Neural progenitor cell (in vitro differentiated cells): ENCODE data around the gene FGF22. TPM values are rescaled to one million over a fixed set of nuclear protein-coding genes. Genes with fewer than 3 reads are reported as not detected.

Source experiments
- DNase-seq: peaks from one replicate; pipeline ENCODE4 v3.0.0-alpha.2; 2016; ENCODE audit warnings: low spot score
- H2AFZ ChIP-seq: fragments of 200-600 bp; sonication (generic); replicated peaks from 2 replicates; pipeline ENCODE4 v1.6.1; 2016; ENCODE audit warnings: antibody characterized with exemption
- H3F3A ChIP-seq: fragments of 200-600 bp; sonication (generic); 2 replicates; pipeline ENCODE4 v1.6.1; 2016; ENCODE audit warnings: antibody characterized with exemption, low read depth
- H3K27ac ChIP-seq: fragments of 200-600 bp; sonication (generic); 2 replicates; pipeline ENCODE4 v1.5.1; 2016; ENCODE audit warnings: mild to moderate bottlenecking
- H3K27me3 ChIP-seq: fragments of 200-600 bp; sonication (generic); 2 replicates; pipeline ENCODE4 v1.6.1; 2016; ENCODE audit warnings: mild to moderate bottlenecking, moderate library complexity
- H3K36me3 ChIP-seq: fragments of 200-600 bp; sonication (generic); 2 replicates; pipeline ENCODE4 v1.5.1; 2016
- H3K4me1 ChIP-seq: fragments of 200-600 bp; sonication (generic); 2 replicates; pipeline ENCODE4 v1.6.1; 2016; ENCODE audit warnings: mixed run types
- H3K4me2 ChIP-seq: fragments of 200-600 bp; sonication (generic); 2 replicates; pipeline ENCODE4 v1.6.1; 2016
- H3K4me3 ChIP-seq: fragments of 200-600 bp; sonication (generic); 2 replicates; pipeline ENCODE4 v1.5.1; 2016
- H3K79me2 ChIP-seq: fragments of 200-600 bp; sonication (generic); 2 replicates; pipeline ENCODE4 v1.6.1; 2016; ENCODE audit warnings: low read depth
- H3K9ac ChIP-seq: fragments of 200-600 bp; sonication (generic); 2 replicates; pipeline ENCODE4 v1.6.1; 2016
- H3K9me3 ChIP-seq: fragments of 200-600 bp; sonication (generic); 2 replicates; pipeline ENCODE4 v1.5.1; 2016; ENCODE audit warnings: low read depth
- H4K20me1 ChIP-seq: fragments of 200-600 bp; sonication (generic); 2 replicates; pipeline ENCODE4 v1.6.1; 2016; ENCODE audit warnings: low read depth
- H3K27ac Mint-ChIP-seq: 3 replicates; pipeline ENCODE4 v1.8.0; 2021; ENCODE audit warnings: mixed read lengths
- H3K27me3 Mint-ChIP-seq: 2 replicates; pipeline ENCODE4 v1.8.0; 2022; ENCODE audit warnings: low read depth, mild to moderate bottlenecking, inconsistent platforms, moderate library complexity, mixed read lengths; ENCODE audit not compliant: insufficient read depth
- H3K36me3 Mint-ChIP-seq: 3 replicates; pipeline ENCODE4 v1.8.0; 2021; ENCODE audit warnings: mixed read lengths
- H3K4me1 Mint-ChIP-seq: 3 replicates; pipeline ENCODE4 v1.8.0; 2021; ENCODE audit warnings: mixed read lengths
- H3K4me3 Mint-ChIP-seq: 3 replicates; pipeline ENCODE4 v1.8.0; 2021; ENCODE audit warnings: mild to moderate bottlenecking, moderate library complexity, mixed read lengths
- H3K9me3 Mint-ChIP-seq: 3 replicates; pipeline ENCODE4 v1.8.0; 2020; ENCODE audit warnings: mixed read lengths
- EZH2 ChIP-seq: fragments of 200-600 bp; sonication (generic); IDR thresholded peaks from 2 replicates; pipeline ENCODE4 v1.6.1; 2017; ENCODE audit warnings: antibody characterized with exemption, mild to moderate bottlenecking, moderate library complexity
- EZH2phosphoT487 ChIP-seq: fragments of 200-600 bp; sonication (generic); IDR thresholded peaks from 2 replicates; pipeline ENCODE4 v1.6.1; 2017; ENCODE audit warnings: antibody characterized with exemption
- total RNA-seq: library from RNA; depleted of rRNA; stranded (reverse); fragments of >200 nt; gene quantifications from 2 replicates; pipeline ENCODE4 v1.2.3, GENCODE V29; 2015; ENCODE audit warnings: low replicate concordance
- TF ChIP-seq, protein P1 (sequence below): fragments of 200-600 bp; sonication (generic); IDR thresholded peaks from 2 replicates; pipeline ENCODE4 v1.5.1; 2017; ENCODE audit warnings: antibody characterized with exemption, mild to moderate bottlenecking

FGF22 gene
- total RNA-seq, 1 donor from 2014 or later, result not detected

DNA sequence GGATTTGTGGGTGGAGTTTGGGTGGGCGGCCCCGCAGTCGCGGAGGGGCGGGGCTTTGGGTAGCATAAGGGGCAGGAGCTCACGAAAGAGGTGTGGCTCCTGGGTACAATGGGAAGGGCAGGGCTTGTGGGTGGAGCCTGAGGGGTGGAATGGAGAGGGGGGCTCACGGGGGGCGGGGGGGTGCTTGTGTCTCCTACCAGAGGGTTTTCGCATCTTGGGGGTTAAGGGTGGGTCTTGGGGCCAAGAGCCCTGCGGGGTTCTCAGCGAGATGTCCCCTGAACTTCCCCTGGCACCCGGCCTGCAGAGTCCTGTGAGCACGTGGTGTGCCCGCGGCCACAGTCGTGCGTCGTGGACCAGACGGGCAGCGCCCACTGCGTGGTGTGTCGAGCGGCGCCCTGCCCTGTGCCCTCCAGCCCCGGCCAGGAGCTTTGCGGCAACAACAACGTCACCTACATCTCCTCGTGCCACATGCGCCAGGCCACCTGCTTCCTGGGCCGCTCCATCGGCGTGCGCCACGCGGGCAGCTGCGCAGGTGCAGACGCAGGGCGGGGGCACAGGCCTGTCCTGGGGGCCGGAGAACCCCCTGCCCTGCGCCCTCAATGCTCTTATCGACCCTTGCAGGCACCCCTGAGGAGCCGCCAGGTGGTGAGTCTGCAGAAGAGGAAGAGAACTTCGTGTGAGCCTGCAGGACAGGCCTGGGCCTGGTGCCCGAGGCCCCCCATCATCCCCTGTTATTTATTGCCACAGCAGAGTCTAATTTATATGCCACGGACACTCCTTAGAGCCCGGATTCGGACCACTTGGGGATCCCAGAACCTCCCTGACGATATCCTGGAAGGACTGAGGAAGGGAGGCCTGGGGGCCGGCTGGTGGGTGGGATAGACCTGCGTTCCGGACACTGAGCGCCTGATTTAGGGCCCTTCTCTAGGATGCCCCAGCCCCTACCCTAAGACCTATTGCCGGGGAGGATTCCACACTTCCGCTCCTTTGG is 41.6 kb downstream of the FGF22 start:
- Histone ChIP-seq H3K4me3 (peak overlapping the region; percentile 49), H3K79me2 (no peaks in the 10 kb centered on the region), H3K4me1 (peaks cover 7% of the 10 kb centered on the region), H3K4me2 (peak overlapping the region; percentile 64), H4K20me1 (peaks cover 26% of the 10 kb centered on the region), H3K9ac (no peak overlapping the region), H2AFZ (no peak overlapping the region), H3F3A (peaks cover 19% of the 10 kb centered on the region), H3K27me3 (peaks cover 27% of the 10 kb centered on the region), H3K27ac (no peak overlapping the region), H3K36me3 (no peaks in the 10 kb centered on the region), H3K9me3 (no peaks in the 10 kb centered on the region)
- Mint-ChIP-seq H3K27ac (peak overlapping the region; percentile 98), H3K9me3 (no peaks in the 10 kb centered on the region), H3K4me1 (peaks cover 6% of the 10 kb centered on the region), H3K4me3 (peak overlapping the region; percentile 95), H3K36me3 (no peaks in the 10 kb centered on the region), H3K27me3 (peaks cover 6% of the 10 kb centered on the region)
- no peak for TF ChIP-seq EZH2phosphoT487
- no peak for TF ChIP-seq EZH2
- TF ChIP-seq, protein P1, sequence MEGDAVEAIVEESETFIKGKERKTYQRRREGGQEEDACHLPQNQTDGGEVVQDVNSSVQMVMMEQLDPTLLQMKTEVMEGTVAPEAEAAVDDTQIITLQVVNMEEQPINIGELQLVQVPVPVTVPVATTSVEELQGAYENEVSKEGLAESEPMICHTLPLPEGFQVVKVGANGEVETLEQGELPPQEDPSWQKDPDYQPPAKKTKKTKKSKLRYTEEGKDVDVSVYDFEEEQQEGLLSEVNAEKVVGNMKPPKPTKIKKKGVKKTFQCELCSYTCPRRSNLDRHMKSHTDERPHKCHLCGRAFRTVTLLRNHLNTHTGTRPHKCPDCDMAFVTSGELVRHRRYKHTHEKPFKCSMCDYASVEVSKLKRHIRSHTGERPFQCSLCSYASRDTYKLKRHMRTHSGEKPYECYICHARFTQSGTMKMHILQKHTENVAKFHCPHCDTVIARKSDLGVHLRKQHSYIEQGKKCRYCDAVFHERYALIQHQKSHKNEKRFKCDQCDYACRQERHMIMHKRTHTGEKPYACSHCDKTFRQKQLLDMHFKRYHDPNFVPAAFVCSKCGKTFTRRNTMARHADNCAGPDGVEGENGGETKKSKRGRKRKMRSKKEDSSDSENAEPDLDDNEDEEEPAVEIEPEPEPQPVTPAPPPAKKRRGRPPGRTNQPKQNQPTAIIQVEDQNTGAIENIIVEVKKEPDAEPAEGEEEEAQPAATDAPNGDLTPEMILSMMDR, result no peak
- peak; percentile 94 for DNase-seq

DNA sequence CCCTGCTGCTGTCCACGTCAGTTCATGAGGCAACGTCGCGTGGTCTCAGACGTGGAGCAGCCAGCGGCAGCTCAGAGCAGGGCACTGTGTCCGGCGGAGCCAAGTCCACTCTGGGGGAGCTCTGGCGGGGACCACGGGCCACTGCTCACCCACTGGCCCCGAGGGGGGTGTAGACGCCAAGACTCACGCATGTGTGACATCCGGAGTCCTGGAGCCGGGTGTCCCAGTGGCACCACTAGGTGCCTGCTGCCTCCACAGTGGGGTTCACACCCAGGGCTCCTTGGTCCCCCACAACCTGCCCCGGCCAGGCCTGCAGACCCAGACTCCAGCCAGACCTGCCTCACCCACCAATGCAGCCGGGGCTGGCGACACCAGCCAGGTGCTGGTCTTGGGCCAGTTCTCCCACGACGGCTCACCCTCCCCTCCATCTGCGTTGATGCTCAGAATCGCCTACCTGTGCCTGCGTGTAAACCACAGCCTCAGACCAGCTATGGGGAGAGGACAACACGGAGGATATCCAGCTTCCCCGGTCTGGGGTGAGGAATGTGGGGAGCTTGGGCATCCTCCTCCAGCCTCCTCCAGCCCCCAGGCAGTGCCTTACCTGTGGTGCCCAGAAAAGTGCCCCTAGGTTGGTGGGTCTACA is 43.1 kb downstream of the FGF22 start:
- no peak for TF ChIP-seq EZH2phosphoT487
- TF ChIP-seq, protein P1, result no peak
- TF ChIP-seq EZH2, result no peak
- peaks cover 12% of the 10 kb centered on the region for H3K27me3 ChIP-seq
- peaks cover 17% of the 10 kb centered on the region for H4K20me1 ChIP-seq
- H3K27me3 Mint-ChIP-seq, result peaks cover 14% of the 10 kb centered on the region
- H3K79me2 ChIP-seq, result no peaks in the 10 kb centered on the region
- H3K9me3 Mint-ChIP-seq, result no peaks in the 10 kb centered on the region
- H3K4me1 ChIP-seq, result peaks cover 7% of the 10 kb centered on the region
- H3K4me3 ChIP-seq, result no peak overlapping the region
- H3F3A ChIP-seq, result peaks cover 17% of the 10 kb centered on the region
- H3K27ac ChIP-seq, result no peak overlapping the region
- peaks cover 6% of the 10 kb centered on the region for H3K4me1 Mint-ChIP-seq
- no peaks in the 10 kb centered on the region for H3K9me3 ChIP-seq
- H3K27ac Mint-ChIP-seq, result no peak overlapping the region
- no peak overlapping the region for H3K9ac ChIP-seq
- no peak overlapping the region for H2AFZ ChIP-seq
- no peak overlapping the region for H3K4me2 ChIP-seq
- H3K36me3 ChIP-seq, result no peaks in the 10 kb centered on the region
- no peaks in the 10 kb centered on the region for H3K36me3 Mint-ChIP-seq
- DNase-seq, result no peak
- H3K4me3 Mint-ChIP-seq, result no peak overlapping the region

DNA sequence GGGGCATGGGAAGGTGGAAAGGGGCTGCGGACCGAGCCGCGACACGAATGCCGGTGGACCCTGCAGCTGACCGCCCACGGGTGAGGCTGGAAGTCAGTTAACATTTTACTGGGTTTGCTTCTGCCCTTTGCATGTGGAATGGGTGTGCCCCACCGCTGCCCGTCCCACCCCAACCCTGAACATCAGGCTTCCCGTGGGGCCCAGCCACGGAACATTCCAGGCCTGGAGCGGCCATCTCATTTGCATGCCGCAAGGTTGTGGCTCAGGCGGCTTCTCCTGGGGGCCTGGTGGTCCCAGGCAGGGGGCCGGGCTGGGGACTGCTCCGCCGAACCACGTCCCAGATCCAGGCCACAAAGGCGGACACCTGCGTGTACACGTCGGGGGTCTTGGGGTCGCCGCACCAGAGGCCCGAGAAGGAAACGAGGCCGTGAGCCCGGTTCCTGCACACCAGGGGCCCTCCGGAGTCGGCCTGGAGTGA is 45.8 kb downstream of the FGF22 start:
- Mint-ChIP-seq H3K27ac (no peak overlapping the region), H3K36me3 (no peaks in the 10 kb centered on the region), H3K4me1 (peaks cover 3% of the 10 kb centered on the region), H3K4me3 (no peak overlapping the region), H3K27me3 (peaks cover 17% of the 10 kb centered on the region), H3K9me3 (peaks cover 5% of the 10 kb centered on the region)
- no peak overlapping the region for H3K4me2 ChIP-seq
- no peaks in the 10 kb centered on the region for H3K27me3 ChIP-seq
- DNase-seq, result no peak
- peaks cover 5% of the 10 kb centered on the region for H3F3A ChIP-seq
- H3K79me2 ChIP-seq, result no peaks in the 10 kb centered on the region
- H3K4me1 ChIP-seq, result no peaks in the 10 kb centered on the region
- TF ChIP-seq EZH2 (no peak), EZH2phosphoT487 (no peak)
- TF ChIP-seq, protein P1, result no peak
- H4K20me1 ChIP-seq, result no peaks in the 10 kb centered on the region
- no peaks in the 10 kb centered on the region for H3K36me3 ChIP-seq
- no peaks in the 10 kb centered on the region for H3K9me3 ChIP-seq
- no peak overlapping the region for H3K9ac ChIP-seq
- no peak overlapping the region for H3K4me3 ChIP-seq
- no peak overlapping the region for H2AFZ ChIP-seq
- H3K27ac ChIP-seq, result no peak overlapping the region
